Germinal center (tissue), 1 donor: ENCODE results near the gene OGFOD3.

Source experiments
- DNase-seq: peaks from one replicate; pipeline ENCODE4 v3.0.0; 2012; ENCODE audit warnings: mixed read lengths, low spot score

OGFOD3 gene

DNA sequence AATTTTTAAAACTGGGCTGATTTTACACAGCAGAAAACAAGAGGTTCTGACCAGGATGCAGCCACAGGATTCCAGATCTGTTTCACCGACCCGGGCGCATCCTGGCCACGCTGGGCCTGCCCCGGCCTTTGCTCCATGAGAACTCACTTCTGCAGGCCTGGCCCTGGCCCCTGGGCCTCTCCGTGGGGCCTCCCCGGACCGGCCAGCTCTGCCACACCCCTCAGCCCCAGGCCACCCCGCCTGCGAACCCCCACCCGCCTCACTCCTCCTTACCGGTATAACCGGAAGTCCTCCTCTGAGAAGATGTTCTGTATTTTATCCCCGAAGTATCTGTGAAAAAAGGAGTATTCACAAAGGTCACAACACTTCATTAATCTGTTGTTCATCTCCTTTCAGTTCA is 13.3 kb downstream of the OGFOD3 start:
- no peak for DNase-seq

DNA sequence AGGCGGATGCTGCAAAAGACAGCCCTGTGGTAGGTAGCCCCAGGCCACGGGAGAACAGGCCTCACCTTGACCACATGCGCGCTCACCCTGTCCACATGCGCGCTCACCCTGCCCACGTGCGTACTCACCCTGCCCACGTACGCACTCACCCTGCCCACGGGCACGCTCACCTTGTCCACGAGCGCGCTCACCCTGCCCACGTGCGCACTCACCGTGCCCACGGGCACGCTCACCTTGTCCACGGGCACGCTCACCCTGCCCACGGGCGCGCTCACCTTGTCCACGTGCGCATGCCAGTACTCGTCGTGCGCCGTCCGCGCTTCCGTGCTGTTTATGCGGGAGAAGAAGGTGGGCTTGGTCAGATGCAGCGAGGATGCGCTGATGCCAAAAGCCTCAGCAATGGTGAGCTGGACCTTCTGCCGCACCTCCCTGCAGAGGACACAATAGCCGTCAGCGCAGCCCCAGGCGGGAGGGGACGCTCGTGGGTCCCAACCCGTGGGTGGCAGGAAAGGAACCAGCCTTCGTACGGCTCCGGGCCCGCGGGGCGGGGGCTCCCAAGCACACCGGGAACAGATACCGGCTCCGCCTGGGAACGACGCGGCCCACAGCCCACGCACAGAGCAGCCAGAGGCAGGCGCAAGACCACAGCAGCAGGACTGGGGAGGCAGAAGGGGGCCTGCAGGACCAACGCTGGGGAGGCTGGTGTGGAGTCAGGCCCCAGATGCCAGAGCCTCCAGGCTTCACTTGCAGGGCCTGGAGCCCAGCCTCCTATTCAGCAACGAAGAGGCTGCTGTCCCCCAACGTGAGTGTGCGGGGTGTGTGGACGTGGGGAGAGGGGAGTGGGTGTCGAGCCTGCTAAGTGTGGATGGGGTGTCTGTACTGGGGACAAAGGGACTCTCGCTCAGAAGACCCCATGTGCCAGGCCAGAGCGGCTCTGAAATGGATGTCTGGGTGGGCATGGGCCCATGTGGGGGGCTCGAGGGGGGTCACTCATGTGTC is 14.4 kb downstream of the OGFOD3 start:
- DNase-seq: no peak

DNA sequence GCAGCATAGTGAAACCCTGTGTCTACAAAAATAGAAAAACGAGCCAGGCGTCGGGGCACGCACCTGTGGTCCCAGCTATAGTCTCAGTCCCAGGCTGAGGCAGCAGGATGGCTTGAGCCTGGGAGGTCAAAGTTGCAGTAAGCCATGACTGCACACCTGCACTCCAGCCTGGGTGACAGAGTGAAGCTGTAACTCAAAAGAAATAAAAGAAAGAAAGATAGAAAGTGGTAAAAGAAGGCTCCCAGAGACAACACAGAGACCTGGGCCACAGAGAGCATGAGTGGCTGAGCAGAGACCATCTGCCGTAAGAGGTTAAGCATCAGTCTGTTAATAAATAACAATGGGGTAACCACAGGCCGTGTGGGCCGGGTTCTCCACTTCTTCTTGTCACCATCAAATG is 15.5 kb downstream of the OGFOD3 start:
- DNase-seq: no peak

DNA sequence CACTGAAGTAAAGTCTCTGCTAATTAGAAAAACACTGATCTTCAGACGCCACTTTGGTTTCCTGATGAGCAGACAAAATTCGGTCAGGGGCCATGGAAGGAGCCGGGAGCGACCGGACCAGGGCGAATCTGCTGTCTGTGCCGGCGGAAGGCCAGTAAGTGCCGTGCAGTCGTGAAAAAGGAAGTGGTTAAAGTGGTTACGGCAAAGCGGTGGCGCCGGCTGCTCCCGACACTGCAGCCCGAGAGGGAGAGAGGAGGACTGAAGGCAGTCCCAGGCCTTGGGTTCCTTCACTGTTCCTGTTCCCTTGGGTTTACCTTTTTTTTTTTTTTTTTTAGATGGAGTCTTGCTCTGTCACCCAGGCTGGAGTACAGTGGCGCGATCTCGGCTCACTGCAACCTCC is 17.6 kb downstream of the OGFOD3 start:
- DNase-seq: peak; percentile 61

DNA sequence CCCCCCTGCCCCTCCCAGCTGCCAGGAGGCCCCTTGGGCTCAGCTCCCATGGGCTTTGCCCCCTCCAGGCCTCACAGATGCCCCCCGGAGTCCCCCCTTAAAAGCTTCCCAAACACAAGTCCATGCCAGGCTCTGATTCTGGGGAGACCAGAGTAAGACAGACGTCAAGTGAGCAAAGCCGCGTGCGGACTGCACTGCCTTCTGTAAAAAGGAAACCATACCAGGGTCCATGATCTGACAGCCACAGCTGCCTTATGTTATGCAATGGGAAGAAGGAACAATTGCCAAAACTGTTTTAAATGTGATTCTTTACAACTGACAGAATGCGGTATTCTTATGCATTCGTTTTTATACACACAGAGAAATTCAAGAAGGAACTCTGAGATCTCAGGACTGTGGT is 18.2 kb downstream of the OGFOD3 start:
- DNase-seq: no peak

DNA sequence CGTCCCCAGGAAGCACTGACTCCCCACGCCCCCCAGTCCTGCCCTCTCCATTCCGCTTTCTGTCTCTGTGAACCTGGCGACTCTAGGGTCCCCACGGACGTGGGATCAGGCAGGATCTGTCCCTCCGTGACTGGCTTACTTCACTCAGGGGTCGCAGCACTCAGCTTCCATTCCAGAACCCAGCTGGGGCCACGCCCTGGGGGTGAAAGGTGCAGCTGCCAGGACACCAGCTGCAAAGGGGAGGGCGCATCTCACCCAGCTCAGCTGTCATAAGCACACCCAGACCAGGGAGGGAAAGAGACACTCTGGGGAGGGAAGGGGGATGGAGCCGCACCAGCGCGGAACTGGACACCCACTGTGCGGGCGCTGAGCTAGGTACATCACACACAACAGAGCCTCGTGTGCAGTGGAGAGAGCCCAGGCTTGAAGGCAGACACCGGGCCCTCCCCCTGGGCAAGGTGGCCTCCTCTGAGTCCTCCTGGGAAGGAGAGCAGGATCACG is 18.7 kb downstream of the OGFOD3 start:
- no peak for DNase-seq

DNA sequence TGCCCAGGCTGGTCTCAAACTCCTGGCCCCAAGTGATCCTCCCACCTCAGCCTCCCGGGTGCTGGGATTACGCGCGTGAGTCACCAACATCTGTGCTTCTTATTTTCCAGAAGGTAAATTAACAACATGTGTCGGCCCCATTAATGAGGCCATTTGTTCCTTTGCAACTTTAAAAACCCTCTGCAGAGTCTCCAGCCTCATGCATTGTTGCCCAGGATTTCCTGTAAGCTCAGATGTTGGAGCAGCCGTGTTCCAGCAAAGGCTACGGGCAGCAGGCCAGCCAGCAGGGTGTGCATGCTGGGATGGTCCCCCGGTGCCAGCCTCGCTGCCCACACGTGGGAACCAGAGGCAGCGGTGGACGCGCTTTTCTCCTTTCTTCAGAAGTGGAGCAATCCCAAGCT is 19.3 kb downstream of the OGFOD3 start:
- no peak for DNase-seq

DNA sequence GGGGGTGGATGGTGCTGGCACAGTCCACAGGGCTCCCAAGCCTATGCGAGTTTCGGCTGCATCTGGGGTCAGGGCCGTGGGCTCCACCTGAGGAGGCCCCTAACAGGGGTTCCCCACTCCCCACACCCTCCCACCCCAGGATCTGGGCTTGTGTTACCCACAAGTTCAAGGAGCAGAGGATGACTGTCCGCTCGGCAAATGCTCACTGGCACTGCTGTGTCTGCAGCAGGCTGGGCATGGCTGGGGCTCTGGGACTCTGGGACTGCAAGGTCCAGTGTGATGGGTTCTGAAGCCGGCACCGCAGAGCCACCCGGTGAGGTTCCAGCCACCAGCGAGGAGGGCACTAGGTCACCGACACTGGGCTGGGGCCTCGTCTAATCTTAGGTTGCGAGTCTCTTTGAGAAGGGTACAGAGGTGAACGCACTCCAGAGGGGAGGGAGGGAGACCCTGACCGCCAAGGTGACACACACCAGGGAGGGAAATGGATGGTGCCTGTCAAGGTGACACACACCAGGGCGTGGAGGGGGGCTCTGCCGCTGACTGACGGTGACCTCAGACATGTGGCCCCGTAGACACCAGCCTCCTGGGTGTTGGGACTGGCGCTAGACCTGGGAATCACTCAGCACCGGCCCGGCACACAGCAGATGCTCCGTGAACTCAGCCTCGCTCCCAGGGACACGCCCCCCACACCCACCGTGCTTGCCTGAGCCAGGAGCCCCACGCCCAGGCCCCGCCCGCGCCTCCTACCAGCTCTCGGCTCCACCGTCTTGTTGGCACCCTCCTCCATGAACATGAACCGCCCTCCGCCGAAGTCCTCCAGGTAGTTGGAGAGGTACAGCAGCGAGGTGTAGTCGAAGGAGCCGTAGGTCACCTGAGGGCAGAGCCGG is 20.7 kb downstream of the OGFOD3 start:
- no peak for DNase-seq

DNA sequence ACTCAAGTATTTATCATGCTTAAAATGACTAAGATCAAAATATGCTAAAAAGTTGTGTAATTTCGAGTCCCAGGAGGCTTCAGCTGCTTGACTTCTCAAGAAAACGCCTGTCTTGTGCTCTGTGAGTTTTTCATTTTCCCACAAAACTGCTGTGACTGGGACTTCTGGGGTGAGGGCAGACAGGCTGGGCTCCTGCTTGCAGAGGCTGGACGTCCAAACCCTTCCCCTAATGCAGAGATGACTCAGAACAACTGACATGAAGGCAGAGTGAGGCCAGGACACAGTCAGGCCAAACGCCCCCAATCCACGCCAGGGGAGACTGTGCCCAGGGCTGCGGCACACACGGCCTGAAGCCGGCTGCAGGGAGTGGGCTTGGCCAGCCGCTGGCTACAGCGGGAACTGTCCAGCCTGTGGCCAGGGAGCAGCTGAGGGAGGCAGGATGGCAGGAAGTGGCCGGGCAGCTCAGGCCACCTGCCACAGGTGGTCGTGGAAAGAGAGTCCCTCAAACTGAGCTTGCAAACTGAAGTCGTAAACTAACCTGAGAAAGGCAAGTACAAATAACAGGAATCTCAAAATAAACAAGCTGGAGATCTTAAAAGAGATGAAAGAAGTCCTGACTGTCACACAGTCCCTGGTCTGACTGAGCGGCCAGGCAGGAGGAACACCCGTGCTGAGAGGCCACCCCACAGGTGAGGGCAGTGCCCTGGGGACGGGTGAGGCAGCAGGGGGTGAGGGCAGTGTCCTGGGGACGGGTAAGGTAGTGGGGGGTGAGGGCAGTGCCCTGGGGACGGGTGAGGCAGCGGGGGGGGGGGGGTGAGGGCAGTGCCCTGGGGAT is 21.6 kb downstream of the OGFOD3 start:
- DNase-seq: no peak

DNA sequence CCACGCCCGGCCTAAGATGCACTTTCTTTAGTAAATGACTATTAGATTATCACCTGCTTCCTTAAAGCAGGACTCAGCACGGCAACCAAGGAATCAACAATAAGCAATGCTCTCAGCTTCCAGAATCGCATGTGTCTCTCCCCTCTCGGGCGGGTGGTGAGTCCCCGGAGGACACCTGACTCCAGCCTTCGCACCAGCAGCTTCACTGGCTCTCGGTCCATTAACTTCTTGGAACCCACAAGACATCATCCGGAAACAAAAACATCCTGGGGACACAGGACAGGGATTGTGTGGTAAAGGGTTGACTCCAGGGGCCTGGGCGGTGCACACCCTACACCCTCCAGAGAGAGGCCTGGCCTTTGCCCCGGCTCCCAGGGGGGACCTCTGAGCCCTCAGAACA is 24.1 kb downstream of the OGFOD3 start:
- no peak for DNase-seq

DNA sequence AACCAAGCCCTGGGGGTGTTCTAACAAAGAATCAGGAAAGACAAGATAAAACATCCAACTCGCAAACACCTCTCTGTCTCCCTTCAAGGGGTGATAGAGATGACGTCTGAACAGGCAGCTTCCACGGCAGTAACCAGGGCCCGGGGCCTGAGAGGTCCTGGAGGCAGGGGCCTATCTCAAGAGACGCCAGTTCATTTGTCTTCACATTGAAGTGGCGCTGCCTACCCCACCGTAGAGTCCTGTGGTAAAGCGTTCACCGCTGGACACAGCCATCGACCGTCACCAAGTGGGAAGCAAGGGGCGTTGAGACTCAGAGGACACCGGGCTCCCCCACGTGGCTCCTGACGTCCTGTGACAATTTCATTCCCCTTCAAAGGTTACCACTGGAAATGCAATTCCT is 25.4 kb downstream of the OGFOD3 start:
- DNase-seq: no peak

DNA sequence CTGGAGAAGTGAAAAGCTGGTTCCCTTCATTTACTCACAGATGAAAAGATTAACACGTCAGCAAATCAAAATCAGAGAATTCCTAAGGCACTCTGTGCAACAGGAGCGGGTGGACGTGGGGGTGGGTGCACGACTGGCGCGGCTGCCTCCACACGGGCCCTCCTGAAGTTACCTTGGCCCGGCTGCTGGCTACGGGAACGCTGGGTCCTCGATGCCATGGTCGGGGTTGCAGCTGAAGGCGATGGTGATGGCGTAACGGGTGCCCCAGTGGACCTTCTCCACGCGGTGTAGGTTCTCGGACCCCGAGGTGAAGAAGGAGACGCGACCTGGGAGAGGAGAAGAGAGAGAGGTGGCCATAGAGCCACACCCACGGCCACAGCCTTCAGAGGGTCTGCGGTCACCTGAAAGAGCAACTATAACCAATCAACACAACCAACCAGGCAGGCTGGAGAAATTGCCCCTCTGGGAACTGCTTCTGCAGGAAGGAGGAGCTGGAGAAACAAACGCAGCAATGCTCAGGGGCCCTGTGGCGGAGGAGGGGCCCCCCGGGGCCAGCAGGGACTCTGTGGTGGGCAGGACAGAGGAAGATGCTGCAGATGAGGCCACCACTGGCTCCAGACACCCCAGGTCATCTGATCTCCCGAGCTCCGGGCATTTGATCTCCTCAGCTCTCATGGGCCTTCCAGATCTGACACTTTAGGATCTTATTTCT is 26.0 kb downstream of the OGFOD3 start:
- DNase-seq: no peak

DNA sequence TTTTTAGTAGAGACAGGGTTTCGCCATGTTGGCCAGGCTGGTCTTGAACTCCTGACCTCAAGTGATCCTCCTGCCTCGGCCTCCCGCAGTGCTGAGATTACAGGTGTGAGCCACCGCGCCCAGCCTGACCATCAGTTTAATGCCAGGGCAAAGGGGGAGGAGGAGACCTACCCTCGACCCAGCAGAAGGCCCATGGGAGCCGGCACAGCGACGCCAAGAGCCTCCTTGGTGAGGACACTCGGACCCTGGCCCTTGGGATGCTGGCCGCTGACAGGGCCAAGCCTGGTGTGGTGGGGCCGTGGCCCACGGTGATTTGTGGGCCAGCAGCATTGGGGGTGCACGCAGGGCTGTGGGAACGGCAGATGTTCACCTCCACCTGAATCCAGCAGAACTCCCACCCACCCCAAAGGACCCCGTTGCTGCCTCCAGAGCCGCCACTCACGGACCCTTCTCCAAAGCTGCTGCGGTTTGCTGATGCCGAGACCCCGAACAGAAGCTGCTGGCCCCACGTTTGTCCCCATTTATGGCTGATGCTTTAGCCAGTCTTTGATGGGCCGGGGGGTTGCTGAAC is 26.8 kb downstream of the OGFOD3 start:
- DNase-seq: no peak

DNA sequence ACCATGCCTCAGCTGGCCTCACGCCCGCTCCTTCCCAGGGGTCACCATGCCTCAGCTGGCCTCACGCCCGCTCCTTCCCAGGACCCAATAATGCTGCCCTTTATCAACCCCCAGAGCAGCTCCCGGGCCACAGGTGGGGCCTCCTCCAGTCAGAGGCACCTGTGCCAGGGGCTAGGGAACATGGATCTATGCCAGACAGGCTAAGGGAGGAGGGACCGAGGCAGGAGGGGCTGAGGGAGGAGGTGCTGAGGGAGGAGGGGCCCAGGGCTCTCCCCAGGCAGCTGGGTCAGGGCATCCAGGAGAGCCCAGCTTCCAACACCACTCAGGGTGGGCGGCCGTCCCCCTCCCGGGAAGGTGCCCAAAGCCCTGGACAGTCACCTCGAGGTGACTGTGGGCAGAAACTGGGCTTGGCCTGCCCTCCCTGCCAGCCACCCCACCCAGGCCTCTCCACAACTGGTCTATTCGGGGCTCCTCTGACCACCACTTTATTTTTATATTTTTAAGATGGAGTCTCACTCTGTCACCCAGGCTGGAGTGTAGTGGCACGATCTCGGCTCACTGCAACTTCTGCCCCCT is 27.4 kb downstream of the OGFOD3 start:
- DNase-seq: no peak

DNA sequence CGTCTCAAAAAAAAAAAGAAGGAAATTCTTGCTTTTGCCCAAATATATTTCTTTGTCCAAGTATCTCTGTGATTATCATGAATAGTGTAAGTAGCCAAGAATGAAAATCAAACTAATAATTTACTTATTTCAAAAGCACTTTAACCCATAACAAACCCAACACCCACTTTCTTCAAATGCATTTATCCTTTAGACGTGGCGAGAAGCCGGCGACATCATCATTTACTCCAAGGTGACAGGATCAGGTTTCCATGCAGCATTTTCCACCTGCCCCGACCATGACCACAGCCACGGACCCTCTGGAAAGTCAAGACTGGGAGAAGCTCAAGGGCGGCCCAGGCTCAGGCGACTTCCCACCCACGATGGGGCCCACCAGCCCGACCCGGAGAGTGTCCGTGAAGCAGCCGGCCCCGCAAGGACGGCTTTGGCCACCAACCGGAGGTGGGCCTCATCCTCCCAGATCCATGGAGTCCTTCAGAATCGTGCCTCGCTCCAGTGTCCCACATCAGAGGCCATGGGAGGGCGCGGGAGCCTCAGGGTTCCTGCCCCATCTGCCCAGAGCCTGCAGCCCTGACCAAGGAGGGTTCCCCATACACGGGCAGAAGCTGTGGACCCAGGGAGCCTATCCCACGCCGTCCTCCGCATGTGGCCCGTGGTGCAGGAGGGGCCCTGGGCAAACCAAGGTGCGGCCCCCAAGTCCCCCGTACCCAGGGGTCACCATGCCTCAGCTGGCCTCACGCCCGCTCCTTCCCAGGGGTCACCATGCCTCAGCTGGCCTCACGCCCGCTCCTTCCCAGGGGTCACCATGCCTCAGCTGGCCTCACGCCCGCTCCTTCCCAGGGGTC is 28.1 kb downstream of the OGFOD3 start:
- DNase-seq: no peak

DNA sequence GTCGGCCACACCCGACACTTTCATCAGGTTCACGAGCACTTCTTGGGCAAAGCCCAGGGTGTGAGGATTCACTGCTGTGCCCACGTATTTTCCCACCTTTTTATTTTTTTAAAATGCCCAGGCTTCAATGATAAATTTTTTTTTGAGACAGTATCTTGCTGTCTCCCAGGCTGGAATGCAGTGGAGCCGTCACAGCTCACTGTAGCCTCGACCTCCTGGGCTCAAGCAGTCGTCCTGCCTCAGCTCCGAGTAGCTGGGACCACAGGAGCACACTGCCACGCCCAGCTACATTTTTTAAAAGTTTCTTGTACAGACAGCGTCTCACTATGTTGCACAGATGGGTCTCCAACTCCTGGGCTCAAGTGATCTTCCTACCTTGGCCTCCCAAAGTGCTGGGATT is 29.0 kb downstream of the OGFOD3 start:
- DNase-seq: no peak

DNA sequence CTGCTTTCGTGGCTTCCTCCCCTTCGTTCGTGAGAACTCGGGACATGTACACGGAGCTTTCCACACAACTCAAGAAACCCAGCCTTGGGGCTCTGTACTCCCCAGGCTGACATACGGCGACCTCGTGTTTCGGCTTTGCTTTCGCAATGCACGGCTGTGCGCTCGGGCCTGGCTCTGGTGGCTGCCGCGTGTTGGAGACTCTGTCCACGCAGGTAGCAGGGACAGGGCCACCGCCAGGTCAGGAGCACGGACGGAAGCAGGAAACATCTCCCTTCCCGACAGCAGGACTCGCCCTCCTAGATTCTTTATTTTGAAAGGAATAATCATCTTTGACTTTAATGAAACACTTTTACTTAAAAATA is 29.5 kb downstream of the OGFOD3 start:
- DNase-seq: no peak

DNA sequence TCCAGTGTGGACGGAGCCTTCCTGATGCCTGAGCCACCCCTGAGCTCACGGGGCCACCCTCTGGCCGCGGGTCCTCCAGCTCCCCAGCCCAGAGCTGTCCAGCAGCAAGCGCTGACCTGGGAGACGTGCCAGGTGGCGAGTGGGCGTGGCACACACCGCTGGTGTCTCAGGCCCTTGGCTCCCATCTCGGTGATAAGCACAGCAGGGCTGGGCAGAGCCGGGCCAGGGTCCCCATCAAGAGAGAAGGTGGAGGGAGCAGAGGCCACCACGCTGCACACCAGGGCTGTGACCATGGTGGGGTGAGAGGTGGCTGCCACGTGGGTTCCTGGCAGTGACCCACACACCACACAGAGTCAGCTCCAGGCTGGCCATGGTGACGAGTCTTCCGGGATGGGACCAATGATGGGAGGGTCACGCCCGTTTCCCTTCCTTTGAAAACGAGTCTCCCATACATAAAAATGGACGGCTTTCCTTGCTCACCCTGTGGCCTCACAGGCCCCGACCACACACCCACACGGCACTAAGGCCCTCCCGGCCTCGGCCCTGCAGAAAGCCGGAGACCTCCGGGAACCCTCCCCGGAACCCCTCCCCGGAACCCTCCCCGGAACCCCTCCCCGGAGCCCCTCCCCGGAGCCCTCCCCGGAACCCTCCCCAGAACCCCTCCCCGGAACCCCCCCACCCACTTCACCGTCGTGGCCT is 30.0 kb downstream of the OGFOD3 start:
- DNase-seq: no peak

DNA sequence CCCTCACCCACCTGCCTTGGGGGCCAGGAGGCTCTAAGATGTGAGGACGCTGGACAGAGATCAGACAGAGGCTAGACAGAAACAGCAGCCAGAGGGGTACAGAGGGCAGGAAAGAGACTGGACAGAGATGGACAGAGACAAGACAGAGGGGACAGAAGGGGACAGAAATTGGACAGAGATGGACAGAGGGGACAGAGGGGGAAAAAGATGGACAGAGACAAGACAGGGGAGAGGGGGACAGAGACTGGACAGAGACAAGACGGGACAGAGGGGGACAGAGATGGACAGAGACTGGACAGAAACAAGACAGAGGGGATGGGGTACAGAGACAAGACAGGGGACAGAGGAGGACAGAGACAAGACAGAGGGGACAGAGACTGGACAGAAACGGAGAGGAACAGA is 30.7 kb downstream of the OGFOD3 start:
- DNase-seq: no peak
